ENCODE results near the gene NDUFAF2. TPM values are rescaled to one million over a fixed set of nuclear protein-coding genes. Genes with fewer than 3 reads are reported as not detected.

The NDUFAF2 gene
- total RNA-seq, 4 donors from 2014 or later = 25.9 to 39.0 (median 27.0) TPM

DNA sequence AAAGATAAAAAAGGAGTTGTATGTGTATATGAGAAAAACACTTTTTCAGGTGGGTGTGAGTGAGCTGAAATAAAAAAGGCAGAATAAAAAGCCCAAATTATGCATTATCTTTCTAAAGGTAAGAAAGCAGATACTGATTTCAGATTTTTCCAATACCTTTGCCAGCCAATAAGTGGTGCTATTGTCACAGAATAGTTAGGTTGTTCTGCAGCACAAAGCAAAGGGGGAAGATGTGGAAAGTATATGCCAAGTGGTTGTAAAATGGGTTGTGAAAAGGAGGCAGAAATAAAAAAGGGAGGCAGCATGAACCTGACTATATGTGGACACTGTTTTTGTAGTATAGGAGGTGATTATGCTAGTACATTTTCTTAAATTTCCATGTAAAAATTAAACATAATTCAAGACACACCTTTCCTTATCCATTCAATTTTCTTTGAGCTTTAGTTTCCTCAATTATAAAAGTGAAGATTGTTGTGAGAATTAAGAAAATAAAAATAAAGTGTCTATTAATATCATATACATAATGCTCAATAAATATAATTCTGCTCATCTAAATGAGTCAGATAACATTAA, 110.5 kb downstream of the NDUFAF2 start:
- TF ChIP-seq CTCF (IDR thresholded peaks at IDR 0.05) = no peak
- DNase-seq (ENCODE audit: low spot score) = no peak
- no peak for ATAC-seq (ENCODE audit: low FRiP score)

GRCh38 chr5:61059499-61059898, 114.5 kb downstream of the NDUFAF2 start:
- no peak for ATAC-seq (ENCODE audit: low FRiP score)
- TF ChIP-seq CTCF (IDR thresholded peaks at IDR 0.05) = no peak
- DNase-seq (ENCODE audit: low spot score) = no peak

DNA sequence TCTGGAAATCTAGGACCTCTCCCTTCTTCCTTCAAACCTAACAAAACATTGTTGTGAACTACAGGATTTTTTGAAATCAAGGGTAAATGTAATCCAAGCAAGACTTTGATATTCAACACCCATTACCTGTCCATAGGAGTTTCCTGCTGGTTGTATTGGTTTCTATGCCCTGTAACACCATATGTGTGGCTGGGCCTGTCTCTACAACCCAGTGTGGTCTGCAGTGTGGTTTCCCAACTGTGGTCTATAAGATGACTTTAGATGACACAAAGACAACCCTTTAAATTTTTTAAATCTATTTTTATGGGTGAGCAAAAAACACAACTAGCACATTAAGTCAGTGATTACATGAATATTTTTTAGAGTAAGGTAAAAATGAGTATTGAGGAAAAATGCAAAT, 124.1 kb downstream of the NDUFAF2 start:
- ATAC-seq (ENCODE audit: low FRiP score) = no peak
- DNase-seq (ENCODE audit: low spot score) = no peak
- TF ChIP-seq CTCF (IDR thresholded peaks at IDR 0.05) = no peak

DNA sequence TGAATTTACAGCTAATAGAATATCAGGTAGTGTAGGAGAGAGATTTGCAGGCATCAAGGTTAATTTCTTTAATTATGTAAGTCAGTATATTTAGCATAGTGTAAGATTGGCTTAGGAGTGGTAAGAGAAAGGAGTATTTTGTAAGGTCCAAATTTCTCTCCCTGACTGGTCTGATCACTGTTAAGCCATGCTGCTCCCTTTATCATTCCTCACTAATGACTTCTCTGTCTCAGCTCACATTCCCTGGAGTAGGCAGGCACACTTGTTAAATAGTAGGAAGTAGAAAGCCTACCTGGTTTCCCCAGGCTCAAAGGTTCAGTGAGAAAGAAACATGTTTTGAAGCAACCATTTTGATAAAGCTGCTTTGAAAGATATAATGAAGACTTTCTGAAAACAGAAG, 126.5 kb downstream of the NDUFAF2 start:
- ATAC-seq (ENCODE audit: low FRiP score) (no peak), DNase-seq (ENCODE audit: low spot score) (no peak)
- TF ChIP-seq CTCF (IDR thresholded peaks at IDR 0.05) = no peak

- TF ChIP-seq CTCF (IDR thresholded peaks at IDR 0.05) = no peak
- DNase-seq (ENCODE audit: low spot score) (no peak), ATAC-seq (ENCODE audit: low FRiP score) (no peak)
Measured at GRCh38 chr5:61076626-61077025, 131.6 kb downstream of the NDUFAF2 start.

GRCh38 chr5:61081741-61082140, 136.7 kb downstream of the NDUFAF2 start:
- ATAC-seq (ENCODE audit: low FRiP score) = no peak
- DNase-seq (ENCODE audit: low spot score) = no peak
- TF ChIP-seq CTCF (IDR thresholded peaks at IDR 0.05) = no peak

DNA sequence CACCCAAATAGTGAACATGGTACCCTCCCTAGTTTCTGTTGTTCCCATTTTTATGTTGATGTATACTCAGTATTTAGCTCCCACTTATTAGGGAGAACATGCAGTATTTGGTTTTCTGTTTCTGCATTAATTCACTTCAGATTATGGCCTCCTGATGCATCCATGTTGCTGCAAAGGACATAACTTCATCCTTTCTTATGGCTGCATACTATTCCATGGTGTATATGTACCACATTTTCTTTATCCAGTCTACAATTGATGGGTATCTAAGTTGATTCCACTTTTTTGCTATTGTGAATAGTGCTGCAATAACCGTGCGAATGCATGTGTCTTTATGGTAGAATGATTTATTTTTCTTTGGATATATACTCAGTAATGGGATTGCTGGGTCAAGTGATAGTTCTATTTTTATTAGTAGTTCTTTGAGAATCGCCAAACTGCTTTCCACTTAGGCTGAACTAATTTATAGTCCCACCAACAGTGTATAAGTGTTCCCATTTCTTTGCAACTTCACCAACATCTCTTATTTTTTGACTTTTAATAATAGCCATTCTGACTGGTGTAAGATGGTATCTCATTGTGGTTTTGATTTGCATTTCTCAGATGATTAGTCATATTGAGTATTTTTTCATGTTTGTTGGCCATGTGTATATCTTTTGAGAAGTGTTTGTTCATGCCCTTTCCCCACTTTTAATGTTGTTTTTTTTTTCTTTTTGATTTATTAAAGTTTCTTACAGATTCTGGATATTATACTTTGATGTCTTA, 137.7 kb downstream of the NDUFAF2 start:
- ATAC-seq (ENCODE audit: low FRiP score) (no peak), DNase-seq (ENCODE audit: low spot score) (no peak)
- TF ChIP-seq CTCF (IDR thresholded peaks at IDR 0.05) = no peak

Data from omental fat pad (tissue), 4 donors.